ENCODE data around the gene CCDC73.

DNA sequence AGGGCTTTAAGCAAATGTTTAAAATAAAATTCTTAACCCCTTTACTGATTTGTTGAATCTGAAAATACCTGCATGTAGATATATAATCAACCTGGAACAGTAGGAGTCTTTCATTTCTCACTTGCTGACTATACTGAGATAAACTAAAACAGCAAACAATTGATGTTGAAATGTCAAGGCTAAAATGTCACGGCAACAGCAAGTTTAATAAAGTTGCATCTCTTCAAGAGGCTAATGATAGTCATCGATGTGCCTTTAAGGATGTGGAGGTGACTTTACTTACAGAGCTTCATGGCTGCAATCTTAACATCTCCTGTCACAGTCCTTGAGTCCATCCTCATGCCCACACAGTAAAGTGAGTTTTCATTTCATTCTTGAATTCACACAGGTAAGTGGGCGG, 31.7 kb upstream of the CCDC73 start:
- TF ChIP-seq FOXA1 (IDR thresholded peaks at IDR 0.05) (no peak), HDGF (IDR thresholded peaks at IDR 0.05; ENCODE audit: borderline replicate concordance) (no peak), FOXK2 (IDR thresholded peaks at IDR 0.05) (no peak), SUZ12 (IDR thresholded peaks at IDR 0.05) (no peak), ARNT (IDR thresholded peaks at IDR 0.05) (no peak), FOXM1 (IDR thresholded peaks at IDR 0.05; ENCODE audit: borderline replicate concordance) (no peak), BHLHE40 (IDR thresholded peaks at IDR 0.05; ENCODE audit: borderline replicate concordance) (no peak), L3MBTL2 (conservative IDR thresholded peaks at IDR 0.05) (no peak), SP1 (IDR thresholded peaks at IDR 0.05) (no peak), CTBP1 (IDR thresholded peaks at IDR 0.05; ENCODE audit: borderline replicate concordance) (no peak), TARDBP (IDR thresholded peaks at IDR 0.05) (no peak), LEF1 (IDR thresholded peaks at IDR 0.05; ENCODE audit: borderline replicate concordance) (no peak), ZNF384 (IDR thresholded peaks at IDR 0.05) (no peak)
- TF ChIP-seq, protein P1, sequence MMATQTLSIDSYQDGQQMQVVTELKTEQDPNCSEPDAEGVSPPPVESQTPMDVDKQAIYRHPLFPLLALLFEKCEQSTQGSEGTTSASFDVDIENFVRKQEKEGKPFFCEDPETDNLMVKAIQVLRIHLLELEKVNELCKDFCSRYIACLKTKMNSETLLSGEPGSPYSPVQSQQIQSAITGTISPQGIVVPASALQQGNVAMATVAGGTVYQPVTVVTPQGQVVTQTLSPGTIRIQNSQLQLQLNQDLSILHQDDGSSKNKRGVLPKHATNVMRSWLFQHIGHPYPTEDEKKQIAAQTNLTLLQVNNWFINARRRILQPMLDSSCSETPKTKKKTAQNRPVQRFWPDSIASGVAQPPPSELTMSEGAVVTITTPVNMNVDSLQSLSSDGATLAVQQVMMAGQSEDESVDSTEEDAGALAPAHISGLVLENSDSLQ (IDR thresholded peaks at IDR 0.05), result no peak
